Liver (tissue), 9 donors: Measurements from ENCODE around the gene SIRT5. TPM values are rescaled to one million over a fixed set of nuclear protein-coding genes. Genes with fewer than 3 reads are reported as not detected.

Experiments
- DNase-seq: peaks from one replicate; pipeline ENCODE4 v3.0.0-alpha.2; 2017; ENCODE audit warnings: low spot score
- H3K27ac ChIP-seq, 2 donors: one replicate each; pipeline ENCODE4 v1.7.0; 2013; ENCODE audit warnings: inconsistent platforms in 2 of 2, low read length in 2 of 2, control low read depth in 1 of 2, low read depth in 1 of 2, mild to moderate bottlenecking in 1 of 2
- H3K27me3 ChIP-seq, 4 donors: one replicate each; pipeline versions ENCODE4 v1.6.1 to v1.7.0; 2013; ENCODE audit warnings: low read length in 3 of 4, inconsistent platforms in 1 of 4, mild to moderate bottlenecking in 1 of 4, moderate library complexity in 1 of 4; ENCODE audit not compliant: control insufficient read depth in 4 of 4, insufficient read depth in 4 of 4
- H3K36me3 ChIP-seq, 4 donors: one replicate each; pipeline versions ENCODE4 v1.6.1 to v1.7.0; 2013; ENCODE audit warnings: low read length in 3 of 4, mild to moderate bottlenecking in 3 of 4, low read depth in 1 of 4, moderate library complexity in 1 of 4; ENCODE audit not compliant: control insufficient read depth in 4 of 4, insufficient read depth in 3 of 4
- H3K4me1 ChIP-seq, 4 donors: one replicate each; pipeline versions ENCODE4 v1.6.1 to v1.7.0; 2013; ENCODE audit warnings: low read length in 3 of 4, mild to moderate bottlenecking in 3 of 4, moderate library complexity in 1 of 4; ENCODE audit not compliant: control insufficient read depth in 4 of 4, insufficient read depth in 4 of 4
- H3K4me3 ChIP-seq, 3 donors: one replicate each; pipeline versions ENCODE4 v1.6.1 to v1.7.0; 2013; ENCODE audit warnings: low read length in 3 of 3, control low read depth in 1 of 3, low read depth in 1 of 3, mild to moderate bottlenecking in 1 of 3
- H3K9ac ChIP-seq, 2 donors: one replicate each; pipeline ENCODE4 v1.7.0; 2013; ENCODE audit warnings: low read length in 2 of 2, mild to moderate bottlenecking in 2 of 2, moderate library complexity in 2 of 2, control low read depth in 1 of 2, low read depth in 1 of 2
- H3K9me3 ChIP-seq, 4 donors: one replicate each; pipeline versions ENCODE4 v1.6.1 to v1.7.0; 2013; ENCODE audit warnings: low read length in 3 of 4; ENCODE audit not compliant: control insufficient read depth in 4 of 4
- ATF3 ChIP-seq: IDR thresholded peaks from 2 replicates; pipeline ENCODE4 v1.6.1; 2016; ENCODE audit warnings: antibody characterized with exemption
- CTCF ChIP-seq: fragments of 150-350 bp; IDR thresholded peaks from 2 replicates; pipeline ENCODE4 v1.5.1; 2017; ENCODE audit warnings: improper control_type of control experiment, low read depth, low read length; ENCODE audit not compliant: missing input control
- EGR1 ChIP-seq, 2 donors: IDR thresholded peaks; 2 replicates each; pipeline ENCODE4 v1.6.1; 2016 to 2018; ENCODE audit warnings: antibody characterized with exemption in 2 of 2, low read depth in 2 of 2
- FOXA1 ChIP-seq: IDR thresholded peaks from 2 replicates; pipeline ENCODE4 v1.6.1; 2016; ENCODE audit warnings: antibody characterized with exemption
- FOXA2 ChIP-seq: IDR thresholded peaks from 2 replicates; pipeline ENCODE4 v1.6.1; 2016; ENCODE audit warnings: antibody characterized with exemption
- GABPA ChIP-seq, 2 donors: IDR thresholded peaks in 1 of 2; conservative IDR thresholded peaks in 1 of 2; 2 replicates each; pipeline ENCODE4 v1.6.1; 2016; ENCODE audit warnings: antibody characterized with exemption in 2 of 2, mild to moderate bottlenecking in 1 of 2, moderate library complexity in 1 of 2
- JUND ChIP-seq, 2 donors: IDR thresholded peaks; 2 replicates each; pipeline ENCODE4 v1.6.1; 2016; ENCODE audit warnings: antibody characterized with exemption in 2 of 2
- MAX ChIP-seq: IDR thresholded peaks from 2 replicates; pipeline ENCODE4 v1.6.1; 2016; ENCODE audit warnings: antibody characterized with exemption
- NR2F2 ChIP-seq: IDR thresholded peaks from 2 replicates; pipeline ENCODE4 v1.6.1; 2016; ENCODE audit warnings: antibody characterized with exemption
- RAD21 ChIP-seq, 2 donors: IDR thresholded peaks; 2 replicates each; pipeline ENCODE4 v1.6.1; 2016; ENCODE audit warnings: antibody characterized with exemption in 2 of 2, mild to moderate bottlenecking in 2 of 2
- RXRA ChIP-seq, 2 donors: IDR thresholded peaks; 2 replicates each; pipeline ENCODE4 v1.6.1; 2017 to 2018; ENCODE audit warnings: antibody characterized with exemption in 2 of 2, mild to moderate bottlenecking in 1 of 2
- TAF1 ChIP-seq: conservative IDR thresholded peaks from 2 replicates; pipeline ENCODE4 v1.6.1; 2016; ENCODE audit warnings: antibody characterized with exemption, mild to moderate bottlenecking
- YY1 ChIP-seq: IDR thresholded peaks from 2 replicates; pipeline ENCODE4 v1.6.1; 2016; ENCODE audit warnings: antibody characterized with exemption, mild to moderate bottlenecking
- WGBS: extraction: QIAGEN DNeasy Blood & Tissue Kit; methylation state at CpG from one replicate; pipeline ENCODE4 v1.1.7; 2013; 5-methylcytosine and 5-hydroxymethylcytosine counted together
- polyA plus RNA-seq, 2 donors: library from polyadenylated mRNA; stranded (reverse) in 1 of 2; unstranded in 1 of 2; fragments of 200-250 nt in 1 of 2; fragments of >200 nt in 1 of 2; fragmentation: Nextera tagmentation in 1 of 2; extraction: Ambion mirVana in 1 of 2; gene quantifications; one replicate each; pipeline versions ENCODE4 v1.2.1 to v1.2.3, GENCODE V29; 2013 to 2015
- total RNA-seq, 2 donors: library from RNA; depleted of rRNA; stranded (reverse); fragments of >200 nt; gene quantifications; one replicate each; pipeline ENCODE4 v1.2.3, GENCODE V29; 2014
- TF ChIP-seq, protein P1 (sequence below): IDR thresholded peaks from 2 replicates; pipeline ENCODE4 v1.6.1; 2016; ENCODE audit warnings: antibody characterized with exemption
- donor health status: healthy.
- donor health status: healthy.
- donor health status: healthy.
- donor health status: healthy.
- donor health status: healthy.

Gene SIRT5
- total and polyA plus RNA-seq, 4 donors: 7.5 to 12.6 (median 8.8) TPM

- H3K9ac ChIP-seq: no peak overlapping the region
- H3K4me3 ChIP-seq: no peak overlapping the region
- TF ChIP-seq NR2F2: no peak
- peak; percentile 48 to 80 for TF ChIP-seq RAD21 (IDR thresholded peaks at IDR 0.05)
- no peak for TF ChIP-seq GABPA (IDR thresholded peaks at IDR 0.05 in 1 of 2, conservative IDR thresholded peaks at IDR 0.05 in 1 of 2)
- TF ChIP-seq FOXA2: no peak
- no peak for TF ChIP-seq EGR1 (IDR thresholded peaks at IDR 0.05; ENCODE audit: low read depth in 2 of 2)
- TF ChIP-seq ATF3: no peak
- peak; percentile 27 for TF ChIP-seq YY1
- no peak for TF ChIP-seq JUND (IDR thresholded peaks at IDR 0.05)
- TF ChIP-seq CTCF: peak; percentile 36
- TF ChIP-seq, protein P1, sequence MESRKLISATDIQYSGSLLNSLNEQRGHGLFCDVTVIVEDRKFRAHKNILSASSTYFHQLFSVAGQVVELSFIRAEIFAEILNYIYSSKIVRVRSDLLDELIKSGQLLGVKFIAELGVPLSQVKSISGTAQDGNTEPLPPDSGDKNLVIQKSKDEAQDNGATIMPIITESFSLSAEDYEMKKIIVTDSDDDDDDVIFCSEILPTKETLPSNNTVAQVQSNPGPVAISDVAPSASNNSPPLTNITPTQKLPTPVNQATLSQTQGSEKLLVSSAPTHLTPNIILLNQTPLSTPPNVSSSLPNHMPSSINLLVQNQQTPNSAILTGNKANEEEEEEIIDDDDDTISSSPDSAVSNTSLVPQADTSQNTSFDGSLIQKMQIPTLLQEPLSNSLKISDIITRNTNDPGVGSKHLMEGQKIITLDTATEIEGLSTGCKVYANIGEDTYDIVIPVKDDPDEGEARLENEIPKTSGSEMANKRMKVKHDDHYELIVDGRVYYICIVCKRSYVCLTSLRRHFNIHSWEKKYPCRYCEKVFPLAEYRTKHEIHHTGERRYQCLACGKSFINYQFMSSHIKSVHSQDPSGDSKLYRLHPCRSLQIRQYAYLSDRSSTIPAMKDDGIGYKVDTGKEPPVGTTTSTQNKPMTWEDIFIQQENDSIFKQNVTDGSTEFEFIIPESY: no peak
- no peak for TF ChIP-seq TAF1
- TF ChIP-seq FOXA1: no peak
- WGBS: 82% methylated on average over 4 of the region's 4 CpGs
- peaks cover 1 to 67% (median 44%) of the 10 kb centered on the region in 4 donors for H3K36me3 ChIP-seq
- H3K4me1 ChIP-seq: no peaks in the 10 kb centered on the region
- DNase-seq: no peak
- H3K27ac ChIP-seq: no peak overlapping the region
- H3K9me3 ChIP-seq: no peaks in the 10 kb centered on the region
- no peaks in the 10 kb centered on the region for H3K27me3 ChIP-seq
Measured at GRCh38 chr6:13624871-13625288, 50.5 kb downstream of the SIRT5 start.

GRCh38 chr6:13629459-13630116, 55.2 kb downstream of the SIRT5 start:
- no peaks in the 10 kb centered on the region for H3K9me3 ChIP-seq
- H3K27ac ChIP-seq: no peak overlapping the region
- no peak overlapping the region for H3K9ac ChIP-seq
- no peaks in the 10 kb centered on the region for H3K4me1 ChIP-seq
- TF ChIP-seq RAD21 (IDR thresholded peaks at IDR 0.05) (no peak), FOXA2 (no peak), MAX (no peak), GABPA (IDR thresholded peaks at IDR 0.05 in 1 of 2, conservative IDR thresholded peaks at IDR 0.05 in 1 of 2) (no peak), YY1 (no peak), JUND (IDR thresholded peaks at IDR 0.05) (no peak), TAF1 (no peak), RXRA (IDR thresholded peaks at IDR 0.05) (no peak), CTCF (no peak)
- TF ChIP-seq, protein P1: no peak
- H3K4me3 ChIP-seq: no peak overlapping the region
- H3K27me3 ChIP-seq: no peaks in the 10 kb centered on the region
- peaks cover 0 to 46% (median 18%) of the 10 kb centered on the region in 4 donors for H3K36me3 ChIP-seq
- no peak for DNase-seq
- WGBS: 71% methylated on average over 4 of the region's 4 CpGs
